GOT3 (cell line): Measurements from ENCODE around the gene HOXC4.
"Not testable (repeated sequence)": the region's sequence is repeated elsewhere in the genome, so short reads cannot be mapped to it uniquely, and the experiment has no call there.

ENCODE experiments used
- DNase-seq: peaks from one replicate; lab custom pipeline; 2025; ENCODE audit warnings: mixed read lengths; lab: John Stamatoyannopoulos, UW

HOXC4 gene

DNA sequence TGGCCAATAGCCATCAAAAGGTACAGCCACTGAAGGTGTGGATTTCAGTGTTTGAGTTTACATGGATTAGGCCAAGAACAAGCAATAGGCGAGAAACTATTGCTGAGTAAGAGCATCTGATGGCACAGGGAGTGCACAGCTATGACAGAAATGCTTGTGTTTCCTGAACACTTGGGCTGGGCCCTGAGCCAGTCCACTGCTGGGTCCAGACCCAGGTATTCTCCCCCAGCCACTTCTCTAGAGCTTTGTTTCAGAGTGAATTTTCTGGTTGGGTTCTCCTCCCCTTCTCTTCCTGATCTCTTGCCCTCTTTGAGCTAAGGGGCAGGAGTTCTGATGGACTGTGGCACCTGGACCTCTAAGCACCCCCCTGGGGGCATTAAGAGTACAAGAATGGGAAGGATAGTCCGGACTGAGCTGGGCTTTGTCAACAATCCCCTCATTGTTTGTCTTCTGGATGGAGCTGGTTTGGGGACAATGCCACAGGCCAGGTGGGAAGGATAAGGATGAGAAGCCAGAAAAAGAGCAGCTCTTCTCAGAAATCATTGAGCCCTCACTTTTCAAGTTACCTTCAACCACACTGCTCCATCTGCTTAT is 12.4 kb upstream of the HOXC4 start:
- no peak for DNase-seq

DNA sequence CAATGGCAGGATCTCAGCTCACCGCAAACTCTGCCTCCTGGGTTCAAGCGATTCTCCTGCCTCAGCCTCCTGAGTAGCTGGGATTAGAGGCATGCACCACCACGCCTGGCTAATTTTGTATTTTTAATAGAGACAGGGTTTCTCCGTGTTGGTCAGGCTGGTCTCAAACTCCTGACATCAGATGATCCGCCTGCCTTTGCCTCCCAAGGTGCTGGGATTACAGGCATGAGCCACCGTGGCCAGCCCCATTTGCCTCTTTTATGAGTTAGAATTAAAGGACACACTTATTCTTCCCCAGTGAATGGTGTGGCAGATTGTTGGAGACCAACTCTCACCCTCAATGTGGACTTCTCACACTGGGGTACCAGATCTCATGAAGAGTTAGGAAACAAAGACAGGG is 11.6 kb upstream of the HOXC4 start:
- not testable (repeated sequence) for DNase-seq

DNA sequence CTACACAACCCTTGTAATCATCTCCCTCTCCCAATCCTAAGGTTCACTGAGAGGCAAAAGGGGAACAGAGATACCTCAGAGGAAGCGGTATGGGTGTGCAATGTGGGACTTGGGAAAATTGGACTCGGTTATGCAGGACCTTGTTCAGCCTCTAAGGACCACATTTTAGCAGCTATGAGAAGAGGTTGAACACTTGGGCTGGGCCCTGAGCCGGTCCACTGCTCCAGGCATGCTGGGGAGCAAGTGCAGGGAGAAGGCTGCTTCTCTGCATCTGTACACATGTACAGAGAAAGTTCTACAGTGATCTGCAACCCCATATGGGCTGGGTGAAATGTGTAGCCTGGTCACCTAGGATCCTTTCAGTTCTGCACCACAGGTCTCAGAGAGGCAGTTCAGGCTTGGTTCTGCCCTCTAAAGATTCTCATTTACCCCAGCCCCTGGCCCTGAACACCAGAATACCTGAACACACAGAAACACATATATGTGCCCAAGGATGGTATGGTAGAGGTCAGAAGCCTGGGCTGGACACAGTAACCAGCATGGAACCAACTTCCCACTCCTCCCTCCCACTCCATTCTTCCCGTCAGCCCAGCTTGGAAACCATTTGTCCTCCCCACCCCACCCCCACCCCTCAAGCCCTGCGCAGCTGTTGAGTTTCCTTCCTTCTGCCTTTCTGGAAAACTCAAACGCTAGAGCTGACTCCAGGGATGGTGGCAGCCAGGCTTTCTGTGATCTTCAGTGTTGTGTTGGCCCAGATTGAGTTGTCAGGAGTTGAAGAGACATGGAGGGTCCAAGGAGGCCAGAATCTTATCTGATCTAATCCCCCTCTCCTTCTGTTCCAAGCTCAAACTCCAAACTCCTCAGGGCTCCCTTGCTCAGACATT is 10.4 kb upstream of the HOXC4 start:
- DNase-seq = no peak

GRCh38 chr12:54044425-54045103 is 9.1 kb upstream of the HOXC4 start:
- DNase-seq = no peak

DNA sequence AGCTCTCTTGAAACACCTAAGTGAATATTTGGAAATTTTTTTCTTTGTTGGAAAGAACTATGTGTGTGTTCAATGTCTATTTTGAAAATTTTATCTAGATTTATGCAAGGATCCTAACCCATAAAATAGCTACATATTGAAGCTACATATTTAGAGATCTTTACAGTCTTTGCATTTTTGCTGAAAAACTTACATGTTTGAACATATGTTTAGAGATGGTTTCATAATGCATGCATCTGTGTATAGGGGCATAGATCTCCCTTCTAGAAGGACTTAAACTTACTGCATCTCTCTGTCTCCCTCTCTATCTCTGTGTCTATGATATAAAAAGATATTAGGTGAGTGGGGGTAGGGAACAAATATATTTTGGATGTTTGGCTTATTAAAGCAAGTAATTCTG is 8.2 kb upstream of the HOXC4 start:
- no peak for DNase-seq

DNA sequence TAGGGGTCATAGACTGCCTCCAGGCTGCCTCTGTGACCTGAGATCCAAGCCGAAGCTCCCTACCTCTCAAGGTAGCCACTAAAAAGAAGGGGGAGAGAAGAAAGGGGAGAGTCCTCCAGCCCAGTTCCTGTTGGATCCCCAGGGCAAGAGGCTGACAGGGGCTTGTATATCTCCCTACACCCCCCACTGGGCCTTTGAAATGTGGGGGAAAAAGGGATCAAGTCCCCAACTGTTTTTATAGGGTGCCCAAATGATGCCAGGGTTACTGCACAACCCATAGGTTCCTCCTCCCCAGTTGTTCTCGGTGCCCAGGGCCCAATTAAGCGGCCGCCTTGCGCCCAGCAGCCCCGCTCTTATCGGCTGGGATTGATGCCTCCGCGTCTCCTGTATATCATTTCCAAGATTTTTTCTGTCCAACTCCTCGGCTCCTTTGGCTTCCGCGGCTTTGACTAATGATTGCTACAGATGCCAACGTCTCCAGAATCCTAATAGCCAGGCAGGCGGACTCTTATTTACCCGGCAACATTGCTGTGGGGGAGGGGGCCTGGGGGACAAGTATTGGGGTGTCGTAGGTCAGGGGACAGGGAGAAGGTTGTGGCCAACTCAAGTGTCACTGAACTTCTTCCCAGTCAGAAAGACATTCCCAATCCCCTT is 7.6 kb upstream of the HOXC4 start:
- no peak for DNase-seq

- DNase-seq = no peak
Measured at GRCh38 chr12:54046809-54047159, 6.9 kb upstream of the HOXC4 start.

- DNase-seq = no peak
Measured at GRCh38 chr12:54047160-54047963, 6.3 kb upstream of the HOXC4 start.

DNA sequence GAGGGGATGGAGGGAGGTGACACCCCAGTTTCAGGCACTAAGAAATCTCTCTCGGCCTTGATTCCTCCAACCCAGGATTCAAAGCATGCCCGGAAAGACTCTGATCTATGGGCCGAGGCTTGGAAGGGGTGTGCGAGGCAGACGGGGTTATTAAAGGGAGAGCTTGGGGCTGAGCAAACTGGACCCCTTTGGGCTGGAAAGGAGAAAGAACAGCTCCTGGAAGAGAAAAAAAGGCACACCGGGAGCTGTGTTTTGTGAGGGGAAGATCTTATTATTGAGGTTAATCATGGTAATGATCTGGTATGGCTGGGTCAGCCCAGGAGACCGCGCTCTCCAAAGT is 5.7 kb upstream of the HOXC4 start:
- DNase-seq = no peak

DNA sequence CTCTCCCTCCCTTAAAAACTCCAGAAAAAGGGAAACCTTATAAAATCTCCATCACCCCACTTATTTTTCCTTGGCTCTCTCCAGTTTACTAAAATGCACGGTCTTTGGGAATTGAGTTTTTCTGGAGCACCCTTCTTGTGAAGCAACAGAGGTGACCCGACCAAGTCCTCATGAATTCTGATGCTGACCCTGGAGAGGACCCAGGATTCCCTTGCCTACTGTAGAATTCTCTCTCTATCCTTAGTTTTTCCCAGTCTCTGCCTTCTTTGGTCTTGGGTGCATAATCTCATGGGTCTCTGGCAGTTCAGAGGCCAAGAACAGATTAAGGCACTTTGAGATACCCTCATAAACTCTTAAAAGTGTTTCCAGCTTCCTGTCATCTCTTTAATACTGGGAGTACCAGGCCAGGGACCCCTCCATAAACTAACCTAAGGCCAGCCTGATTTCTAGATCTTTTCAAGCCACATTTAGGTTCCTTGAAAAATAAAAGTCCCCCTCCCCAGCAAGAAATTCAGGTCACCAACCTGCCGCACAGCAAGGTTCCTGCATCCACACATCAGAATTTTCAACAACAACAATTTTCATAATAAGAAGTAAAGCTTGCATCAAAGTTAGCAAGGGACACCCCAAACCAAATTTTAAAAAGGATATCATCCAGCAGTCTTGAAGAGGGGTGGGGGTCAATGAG is 5.1 kb upstream of the HOXC4 start:
- DNase-seq = no peak

- no peak for DNase-seq
Measured at GRCh38 chr12:54049108-54049507, 4.5 kb upstream of the HOXC4 start.

GRCh38 chr12:54050482-54050810 is 3.2 kb upstream of the HOXC4 start:
- DNase-seq = no peak

- DNase-seq = no peak
Measured at GRCh38 chr12:54051026-54051842, 2.4 kb upstream of the HOXC4 start.

GRCh38 chr12:54051874-54052437 is 1.7 kb upstream of the HOXC4 start:
- DNase-seq = no peak

DNA sequence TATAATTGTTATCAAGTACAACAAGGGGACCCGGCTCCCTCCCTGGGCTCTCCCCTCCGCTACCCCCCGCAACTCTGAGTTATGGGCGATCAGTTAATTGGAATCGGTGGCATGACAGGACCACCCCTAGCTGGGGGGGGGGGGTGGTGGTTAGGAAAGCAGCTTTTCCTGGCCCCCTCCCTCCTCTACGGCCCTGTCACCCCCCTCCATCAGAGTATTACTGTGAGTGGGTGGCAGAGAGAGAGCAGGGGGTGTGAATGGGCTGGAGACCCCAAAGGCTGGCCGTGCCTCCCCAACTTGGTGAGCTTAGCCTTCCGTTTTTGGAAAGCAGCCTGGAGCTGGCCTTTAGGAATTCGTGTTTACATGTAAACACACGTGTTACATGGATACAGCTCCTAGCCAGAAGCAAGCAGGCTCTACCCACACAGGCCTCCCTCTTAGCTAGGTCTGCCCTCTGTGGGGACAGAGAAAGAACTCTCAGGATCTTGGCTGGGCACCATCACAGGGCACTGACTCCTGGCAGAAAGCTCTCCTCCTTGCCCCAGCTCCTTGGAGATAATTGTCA is 1.1 kb upstream of the HOXC4 start:
- no peak for DNase-seq

DNA sequence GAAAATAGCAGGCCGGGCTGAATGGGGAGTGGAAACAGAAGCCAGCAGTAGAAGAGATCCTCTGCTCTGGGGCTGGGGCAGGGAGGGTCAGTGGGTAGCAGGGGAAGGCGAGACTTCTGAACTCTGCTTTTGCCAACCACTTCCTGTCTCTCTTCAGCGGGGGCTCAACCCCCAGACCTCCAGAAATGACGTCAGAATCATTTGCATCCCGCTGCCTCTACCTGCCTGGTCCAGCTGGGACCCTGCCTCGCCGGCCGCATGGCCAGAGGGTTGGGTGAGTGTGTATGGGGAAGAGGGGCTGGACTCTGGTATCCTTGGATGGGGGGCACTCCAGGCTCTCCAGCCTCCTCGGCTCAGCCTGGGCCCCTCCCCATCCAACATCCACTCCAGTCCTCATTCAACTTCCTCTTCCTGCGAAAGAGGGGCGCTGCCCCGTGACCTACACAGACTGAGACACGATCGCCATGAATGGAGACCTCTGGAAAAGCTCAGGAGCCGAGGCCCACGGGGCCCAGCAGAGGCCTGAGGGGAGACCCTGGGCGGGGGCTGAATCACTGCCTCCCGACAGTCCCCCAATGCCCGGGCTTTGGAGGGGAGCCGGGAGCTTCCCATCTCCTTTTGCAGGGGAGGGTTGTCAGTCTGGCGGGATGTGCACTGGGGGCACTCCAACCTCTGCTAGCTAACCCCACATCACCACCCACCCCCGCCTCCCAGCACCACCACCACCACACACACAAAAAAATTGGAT is 458 bp upstream of the HOXC4 start:
- DNase-seq = no peak

- no peak for DNase-seq
Measured at GRCh38 chr12:54054742-54055194, 1.1 kb downstream of the HOXC4 start.

- DNase-seq = no peak
Measured at GRCh38 chr12:54055552-54055951, 1.9 kb downstream of the HOXC4 start.

DNA sequence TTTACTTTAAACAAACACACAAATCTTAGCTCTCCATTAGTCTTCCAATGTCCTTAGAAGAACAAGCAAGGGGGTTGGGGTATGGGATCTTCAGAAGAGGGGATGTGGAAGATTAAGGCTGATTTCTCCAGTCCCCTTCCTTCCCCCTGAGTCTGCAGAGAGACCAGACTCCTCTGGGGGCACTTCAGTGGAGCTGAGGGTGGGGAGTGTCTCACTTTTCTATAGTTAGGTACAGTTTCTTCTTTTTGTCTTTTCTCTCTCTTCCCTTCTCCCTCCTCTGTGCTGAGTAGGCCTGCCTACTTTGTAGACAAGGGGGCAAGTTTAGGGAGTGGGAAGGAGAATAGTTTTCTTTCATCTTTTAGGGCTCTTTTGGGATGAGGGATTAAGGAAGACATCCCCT is 2.5 kb downstream of the HOXC4 start:
- DNase-seq = no peak
